ENCODE data around the gene RPS6KA5.

GRCh38 chr14:91018481-91018880 lies 42.0 kb downstream of the RPS6KA5 start:
- no peak for TF ChIP-seq CTCF (IDR thresholded peaks at IDR 0.05; ENCODE audit: low read depth, low read length, poor library complexity, severe bottlenecking)
- no peak for TF ChIP-seq EZH2phosphoT487 (IDR thresholded peaks at IDR 0.05; ENCODE audit: borderline replicate concordance, low read length)

All from DOHH2 (cell line).